GM12801 (cell line): ENCODE measurements around the gene RWDD2A.

Experiments
- CTCF ChIP-seq: IDR thresholded peaks from one replicate; pipeline ENCODE4 v1.5.1; 2011; ENCODE audit warnings: control low read depth; ENCODE audit not compliant: insufficient read length; ENCODE audit errors: extremely low read depth

RWDD2A gene

GRCh38 chr6:83185096-83185495 is 8.1 kb upstream of the RWDD2A start:
- no peak for TF ChIP-seq CTCF

GRCh38 chr6:83188501-83188900 is 4.7 kb upstream of the RWDD2A start:
- TF ChIP-seq CTCF: no peak

- no peak for TF ChIP-seq CTCF
Observed at GRCh38 chr6:83190626-83191025, 2.5 kb upstream of the RWDD2A start.

GRCh38 chr6:83192456-83192855 is 701 bp upstream of the RWDD2A start:
- no peak for TF ChIP-seq CTCF

GRCh38 chr6:83193747-83194566 is 800 bp downstream of the RWDD2A start:
- no peak for TF ChIP-seq CTCF

GRCh38 chr6:83198486-83199172 is 5.5 kb downstream of the RWDD2A start:
- no peak for TF ChIP-seq CTCF

- TF ChIP-seq CTCF: no peak
Observed at GRCh38 chr6:83199173-83199862, 6.2 kb downstream of the RWDD2A start.
